Liver (tissue), 3 donors: Measurements from ENCODE around the gene TNFRSF17.

Source experiments
- TAF1 ChIP-seq: conservative IDR thresholded peaks from 2 replicates; pipeline ENCODE4 v1.6.1; 2016; ENCODE audit warnings: antibody characterized with exemption, mild to moderate bottlenecking
- TF ChIP-seq, protein P1 (sequence below): fragments of 150-350 bp; IDR thresholded peaks from 2 replicates; pipeline ENCODE4 v1.5.1; 2017; ENCODE audit warnings: improper control_type of control experiment, low read depth, low read length; ENCODE audit not compliant: missing input control
- donor health status: healthy.
- donor health status: healthy.

DNA sequence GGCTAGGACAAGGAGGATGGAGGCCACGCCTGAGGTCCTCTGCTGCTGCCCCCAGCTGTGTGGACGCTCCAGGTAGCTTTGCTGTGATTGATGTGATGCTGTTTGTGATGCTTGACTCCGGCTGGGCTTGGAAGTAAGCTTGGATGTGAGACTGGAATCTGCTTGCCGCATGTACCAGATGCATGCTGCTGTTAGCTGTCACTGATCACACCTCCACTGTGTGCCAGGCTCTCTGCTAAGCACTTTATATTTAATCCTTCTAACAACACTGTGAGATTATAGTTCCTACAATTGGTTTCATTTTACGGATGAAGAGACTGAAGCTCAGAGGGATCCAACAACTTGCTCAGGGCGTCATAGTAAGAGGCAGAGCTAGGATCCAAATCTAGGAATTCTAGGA is 35.0 kb downstream of the TNFRSF17 start:
- TF ChIP-seq, protein P1, sequence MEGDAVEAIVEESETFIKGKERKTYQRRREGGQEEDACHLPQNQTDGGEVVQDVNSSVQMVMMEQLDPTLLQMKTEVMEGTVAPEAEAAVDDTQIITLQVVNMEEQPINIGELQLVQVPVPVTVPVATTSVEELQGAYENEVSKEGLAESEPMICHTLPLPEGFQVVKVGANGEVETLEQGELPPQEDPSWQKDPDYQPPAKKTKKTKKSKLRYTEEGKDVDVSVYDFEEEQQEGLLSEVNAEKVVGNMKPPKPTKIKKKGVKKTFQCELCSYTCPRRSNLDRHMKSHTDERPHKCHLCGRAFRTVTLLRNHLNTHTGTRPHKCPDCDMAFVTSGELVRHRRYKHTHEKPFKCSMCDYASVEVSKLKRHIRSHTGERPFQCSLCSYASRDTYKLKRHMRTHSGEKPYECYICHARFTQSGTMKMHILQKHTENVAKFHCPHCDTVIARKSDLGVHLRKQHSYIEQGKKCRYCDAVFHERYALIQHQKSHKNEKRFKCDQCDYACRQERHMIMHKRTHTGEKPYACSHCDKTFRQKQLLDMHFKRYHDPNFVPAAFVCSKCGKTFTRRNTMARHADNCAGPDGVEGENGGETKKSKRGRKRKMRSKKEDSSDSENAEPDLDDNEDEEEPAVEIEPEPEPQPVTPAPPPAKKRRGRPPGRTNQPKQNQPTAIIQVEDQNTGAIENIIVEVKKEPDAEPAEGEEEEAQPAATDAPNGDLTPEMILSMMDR = no peak
- TF ChIP-seq TAF1 = no peak
